GM18502 (cell line): Measurements from ENCODE around the gene SMIM44.
"Not testable (repeated sequence)": the region's sequence is repeated elsewhere in the genome, so short reads cannot be mapped to it uniquely, and the experiment has no call there.

Experiments
- ATAC-seq: cut with Tn5 transposase; IDR thresholded peaks from one replicate; pipeline ENCODE4 v1.9.1; 2021; ENCODE audit warnings: mild to moderate bottlenecking; ENCODE audit not compliant: unreplicated experiment, poor library complexity

Gene SMIM44

GRCh38 chr19:3518659-3519058 lies 35.4 kb upstream of the SMIM44 start:
- no peak for ATAC-seq

DNA sequence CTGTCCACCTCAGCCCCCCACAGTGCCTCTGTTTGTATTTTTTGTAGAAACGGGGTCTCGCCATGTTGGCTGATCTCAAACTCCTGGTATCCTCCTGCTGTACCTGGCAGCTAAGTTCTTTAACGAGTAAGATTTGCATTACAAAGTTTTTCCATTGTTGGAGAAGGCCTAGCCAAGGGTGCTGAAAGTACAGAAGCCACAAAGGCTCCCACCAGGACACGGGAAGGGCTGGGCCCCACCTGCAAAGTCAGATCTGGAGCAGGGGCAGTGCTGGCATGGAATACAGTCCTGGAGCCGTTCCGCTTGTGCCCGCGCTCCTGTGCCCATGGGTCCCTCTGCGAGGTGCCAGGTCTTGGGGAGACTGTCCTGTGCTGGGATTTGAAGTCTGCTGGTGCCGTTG lies 35.0 kb upstream of the SMIM44 start:
- ATAC-seq, result no peak

DNA sequence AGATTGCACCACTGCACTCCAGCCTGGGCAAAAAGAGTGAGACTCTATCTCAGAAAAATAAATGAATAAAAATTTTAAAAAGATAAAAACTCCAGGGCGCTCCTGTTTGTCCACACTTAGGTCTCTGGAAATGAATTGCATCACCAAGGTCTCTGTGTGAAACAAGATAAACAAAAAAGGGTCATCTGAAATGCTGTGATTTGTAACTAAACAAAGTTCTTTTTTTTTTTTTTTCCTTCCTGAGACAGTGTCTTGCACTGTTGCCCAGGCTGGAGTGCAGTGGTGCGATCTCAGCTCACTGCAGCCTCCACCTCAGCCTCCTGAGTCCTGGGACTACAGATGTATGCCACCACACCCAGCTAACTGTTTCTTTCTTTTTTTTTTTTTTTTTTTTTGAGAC lies 34.4 kb upstream of the SMIM44 start:
- no peak for ATAC-seq

DNA sequence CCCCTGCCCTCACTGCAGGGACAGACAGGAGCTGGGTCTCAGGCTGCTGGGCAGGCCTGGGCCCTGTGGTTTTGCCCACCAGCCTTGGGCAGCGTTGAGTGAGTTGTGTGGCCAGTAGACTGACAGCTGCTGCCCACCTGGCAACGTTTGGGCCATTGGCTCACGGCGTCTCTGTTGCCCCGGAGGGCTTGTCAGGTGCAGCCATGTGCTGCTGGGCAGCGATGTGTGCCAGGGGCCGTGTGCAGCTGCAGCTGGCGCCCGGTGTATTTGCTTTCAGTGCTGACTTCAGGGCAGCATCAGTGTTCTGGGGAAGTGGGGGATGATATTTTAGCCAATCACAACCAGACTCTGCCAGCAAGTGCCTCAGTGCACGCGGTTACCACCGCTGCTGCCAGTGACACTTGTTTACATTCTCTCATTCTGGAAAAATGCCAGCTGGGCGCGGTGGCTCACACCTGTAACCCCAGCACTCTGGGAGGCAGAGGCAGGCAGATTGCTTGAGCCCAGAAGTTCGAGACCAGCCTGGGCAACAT lies 33.5 kb upstream of the SMIM44 start:
- ATAC-seq, result no peak

DNA sequence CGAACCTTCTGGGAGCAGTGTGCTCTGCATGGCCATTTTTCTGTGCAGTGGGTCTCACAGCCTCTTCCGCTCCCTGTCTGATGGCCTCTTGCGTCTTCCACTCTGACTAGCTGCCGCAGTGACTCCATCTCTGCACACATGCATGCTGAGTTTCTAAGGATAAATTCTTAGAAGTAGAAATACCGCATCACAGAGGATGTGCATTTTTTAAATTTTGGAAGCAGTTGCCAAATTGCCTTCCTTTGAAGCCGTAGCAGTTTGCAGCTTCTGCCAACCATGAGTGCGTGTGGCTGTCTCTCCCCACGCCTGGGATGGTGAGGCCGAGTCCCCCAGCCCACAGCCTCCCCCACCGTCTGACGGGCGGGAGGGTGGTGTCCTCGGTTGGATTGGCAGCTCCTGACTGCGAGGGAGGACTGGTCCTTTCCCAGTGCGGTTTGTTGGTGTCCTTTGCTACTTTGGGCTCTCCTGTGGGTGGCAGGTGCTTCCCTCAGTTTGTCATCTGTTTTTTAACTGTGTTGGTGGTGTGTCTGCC lies 32.7 kb upstream of the SMIM44 start:
- ATAC-seq, result no peak

DNA sequence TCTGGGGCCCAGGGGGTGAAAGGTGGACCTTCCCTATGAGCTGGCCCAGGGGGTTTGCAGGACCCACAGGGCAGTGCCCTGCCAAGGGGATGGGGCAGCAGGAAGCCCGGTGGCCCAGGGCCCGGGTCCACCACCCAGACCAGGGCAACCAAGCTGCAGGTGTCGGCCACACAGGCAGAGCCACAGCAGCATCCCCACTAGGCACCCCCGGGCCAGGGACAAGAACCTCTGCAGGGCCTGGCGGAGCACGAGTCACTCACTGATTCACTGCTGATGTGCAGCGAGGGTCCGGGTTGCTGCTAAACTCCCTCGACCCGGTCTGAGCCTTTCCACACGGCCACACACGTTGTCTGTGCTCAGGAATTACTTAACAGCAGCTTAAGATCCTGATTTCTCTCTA lies 31.7 kb upstream of the SMIM44 start:
- no peak for ATAC-seq

GRCh38 chr19:3513229-3514140 lies 30.2 kb upstream of the SMIM44 start:
- ATAC-seq, result no peak

- no peak for ATAC-seq
Measured at GRCh38 chr19:3512562-3513228, 29.5 kb upstream of the SMIM44 start.

- ATAC-seq, result no peak
Measured at GRCh38 chr19:3511506-3512251, 28.4 kb upstream of the SMIM44 start.

- ATAC-seq, result no peak
Measured at GRCh38 chr19:3510727-3511126, 27.5 kb upstream of the SMIM44 start.

- no peak for ATAC-seq
Measured at GRCh38 chr19:3509566-3509989, 26.3 kb upstream of the SMIM44 start.

GRCh38 chr19:3508771-3509535 lies 25.7 kb upstream of the SMIM44 start:
- ATAC-seq, result no peak

DNA sequence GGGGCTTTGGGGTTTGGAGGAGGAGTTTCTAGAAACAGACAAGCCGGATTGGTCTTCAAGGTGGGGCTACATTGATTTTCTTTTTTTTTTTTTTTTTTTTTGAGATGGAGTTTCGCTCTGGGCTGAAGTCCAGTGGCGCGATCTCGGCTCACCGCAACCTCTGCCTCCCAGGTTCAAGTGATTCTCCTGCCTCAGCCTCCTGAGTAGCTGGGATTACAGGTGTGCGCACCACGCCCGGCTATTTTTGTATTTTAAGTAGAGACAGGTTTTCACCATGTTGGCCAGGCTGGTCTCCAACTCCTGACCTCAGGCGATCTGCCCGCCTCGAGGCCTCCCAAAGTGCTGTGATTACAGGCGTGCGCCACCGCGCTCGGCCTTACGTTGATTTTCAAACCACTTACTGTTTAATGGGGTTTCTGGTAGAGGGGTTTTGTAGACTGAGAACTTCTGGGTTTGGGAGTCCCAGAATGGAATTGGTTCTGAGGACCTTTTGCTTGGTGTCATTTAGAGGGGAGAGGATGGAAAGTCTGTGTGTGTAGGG lies 24.9 kb upstream of the SMIM44 start:
- not testable (repeated sequence) for ATAC-seq

DNA sequence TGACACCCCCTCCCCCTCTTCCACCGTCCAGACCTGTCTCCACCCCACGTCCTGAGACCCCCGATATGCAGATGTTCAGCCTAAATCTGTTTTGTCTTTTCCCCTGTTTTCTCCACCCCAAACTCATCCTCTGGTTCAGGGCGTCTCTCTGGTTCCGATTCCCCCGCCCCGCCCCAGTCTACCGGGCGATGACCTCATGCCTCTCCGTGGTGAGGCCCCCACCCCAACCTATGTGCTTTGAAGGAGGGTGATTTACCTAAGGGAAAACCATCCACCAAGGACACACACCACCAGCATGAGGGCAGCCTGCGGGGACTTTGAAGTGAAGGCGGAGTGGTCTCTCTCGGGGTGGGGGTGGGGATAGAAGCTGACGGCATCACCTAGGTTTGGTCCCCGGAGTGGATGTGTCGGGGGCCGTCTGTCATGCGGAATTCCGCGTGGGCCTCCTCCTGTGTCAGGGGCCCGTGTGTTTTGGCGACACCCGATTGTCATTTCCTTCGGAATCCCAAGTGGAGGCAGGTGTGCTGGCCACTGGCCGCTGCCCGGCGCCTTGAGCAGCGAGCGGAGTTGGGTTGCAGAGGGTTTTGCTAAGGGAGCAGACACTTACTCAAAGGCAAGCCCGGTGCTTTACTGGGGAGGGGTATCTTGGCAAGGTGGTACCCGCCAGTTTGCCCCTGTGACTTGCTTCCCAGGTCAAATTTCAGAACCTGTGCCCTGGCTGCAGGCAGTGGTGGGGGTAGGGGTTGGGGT lies 24.3 kb upstream of the SMIM44 start:
- no peak for ATAC-seq

- peak; percentile 1 for ATAC-seq
Measured at GRCh38 chr19:3506384-3507340, 23.4 kb upstream of the SMIM44 start.

DNA sequence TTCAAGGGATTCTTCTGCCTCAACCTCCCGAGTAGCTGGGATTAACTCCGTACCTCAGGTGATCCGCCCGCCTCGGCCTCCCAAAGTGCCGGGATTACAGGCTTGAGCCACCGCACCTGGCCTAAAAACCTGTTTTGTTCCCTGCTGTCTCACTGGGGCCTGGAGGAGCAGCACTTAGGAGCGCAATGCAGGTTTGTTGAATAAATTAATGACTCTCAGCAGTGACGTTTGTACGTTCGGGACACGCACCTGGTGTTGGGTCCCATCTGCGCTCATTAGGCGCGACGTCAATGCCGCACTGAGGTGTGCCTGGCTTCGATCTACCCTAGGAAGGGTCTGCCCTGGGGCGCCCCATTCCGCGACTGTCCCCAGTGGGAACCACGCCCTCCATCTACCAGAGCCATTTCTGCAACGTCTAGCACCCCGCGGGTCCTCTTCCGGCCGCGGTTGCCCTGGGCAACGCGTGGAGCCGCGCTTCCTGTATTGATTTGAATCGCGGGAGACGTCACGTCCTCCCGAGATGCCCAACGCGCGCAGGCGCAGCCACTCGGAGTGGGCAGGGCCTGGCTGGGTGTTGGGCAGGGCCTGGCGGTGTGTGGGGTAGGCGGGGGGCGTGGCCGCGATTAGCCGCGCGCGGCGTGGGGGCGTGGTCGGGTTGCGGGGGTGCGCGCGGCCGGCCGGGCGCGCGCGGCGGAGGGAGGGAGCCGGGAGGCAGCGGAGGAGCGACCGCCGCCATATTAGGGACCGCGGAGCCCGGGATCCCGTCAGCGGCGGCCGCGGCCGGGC lies 22.6 kb upstream of the SMIM44 start, which contains the start of gene FZR1:
Gene FZR1 (plus strand): TSS at position 714 of the 786 bp plus-strand sequence. CDS start 16,679 bp downstream, outside the sequence.
- ATAC-seq, result peak; percentile 81

DNA sequence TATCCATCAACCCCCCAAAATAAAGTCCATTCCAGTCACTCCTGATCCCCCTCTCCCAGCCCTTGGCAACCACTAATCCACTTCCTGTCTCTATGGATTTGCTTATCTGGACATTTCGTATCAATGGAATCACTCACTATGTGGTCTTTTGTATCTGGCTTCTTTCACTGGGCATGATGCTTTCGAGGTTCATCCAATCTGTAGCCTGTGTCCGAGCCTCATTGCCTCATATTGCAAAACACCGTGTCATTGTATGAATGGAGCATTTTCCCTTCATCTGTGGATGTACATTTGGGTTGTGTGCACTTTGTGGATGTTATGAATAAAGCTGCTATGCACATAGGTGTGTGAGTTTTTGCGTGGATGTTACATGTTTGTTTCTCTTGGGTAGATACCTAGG lies 21.5 kb upstream of the SMIM44 start:
- no peak for ATAC-seq
